GM21529 (cell line): ENCODE data around the gene SIGLEC8.
A peak's percentile ranks its signal among the peaks of the same experiment; 100 is the strongest.
"Not testable (repeated sequence)": the region's sequence is repeated elsewhere in the genome, so short reads cannot be mapped to it uniquely, and the experiment has no call there.

Experiments
- ATAC-seq: cut with Tn5 transposase; IDR thresholded peaks from one replicate; pipeline ENCODE4 v1.9.1; 2021; ENCODE audit not compliant: unreplicated experiment

The SIGLEC8 gene

DNA sequence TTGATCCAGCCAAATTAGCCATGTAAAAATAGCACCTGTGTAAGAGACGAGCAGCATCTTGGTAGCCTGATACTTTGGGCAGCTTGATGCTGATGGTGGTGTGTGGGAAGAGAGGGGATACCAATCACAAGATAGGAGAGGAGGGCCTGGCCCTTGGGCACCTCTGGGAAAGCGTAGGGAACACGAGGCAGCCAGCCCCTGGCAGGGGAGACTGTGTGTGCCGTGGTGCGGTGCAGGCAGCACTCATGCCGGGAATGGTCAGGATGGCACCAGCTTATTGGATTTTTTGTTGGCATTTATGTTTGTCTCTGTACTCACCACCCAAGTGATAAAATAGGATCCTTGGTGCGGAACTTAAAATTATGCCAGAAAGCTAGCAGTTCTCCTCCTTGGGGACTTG, 10.2 kb downstream of the SIGLEC8 start:
- no peak for ATAC-seq

DNA sequence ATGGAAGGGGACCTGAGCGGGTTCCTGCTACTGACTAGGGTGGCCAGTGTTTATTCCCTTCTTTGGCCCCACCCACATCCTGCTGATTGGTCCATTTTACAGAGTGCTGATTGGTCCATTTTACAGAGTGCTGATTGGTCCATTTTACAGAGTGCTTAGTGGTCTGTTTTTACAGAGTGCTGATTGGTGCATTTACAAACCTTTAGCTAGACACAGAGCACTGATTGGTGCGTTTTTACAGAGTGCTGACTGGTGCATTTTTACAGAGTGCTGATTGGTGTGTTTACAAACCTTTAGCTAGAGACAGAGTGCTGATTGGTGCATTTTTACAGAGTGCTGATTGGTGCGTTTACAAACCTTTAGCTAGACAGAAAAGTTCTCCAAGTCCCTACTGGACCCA, 10.7 kb downstream of the SIGLEC8 start:
- not testable (repeated sequence) for ATAC-seq

DNA sequence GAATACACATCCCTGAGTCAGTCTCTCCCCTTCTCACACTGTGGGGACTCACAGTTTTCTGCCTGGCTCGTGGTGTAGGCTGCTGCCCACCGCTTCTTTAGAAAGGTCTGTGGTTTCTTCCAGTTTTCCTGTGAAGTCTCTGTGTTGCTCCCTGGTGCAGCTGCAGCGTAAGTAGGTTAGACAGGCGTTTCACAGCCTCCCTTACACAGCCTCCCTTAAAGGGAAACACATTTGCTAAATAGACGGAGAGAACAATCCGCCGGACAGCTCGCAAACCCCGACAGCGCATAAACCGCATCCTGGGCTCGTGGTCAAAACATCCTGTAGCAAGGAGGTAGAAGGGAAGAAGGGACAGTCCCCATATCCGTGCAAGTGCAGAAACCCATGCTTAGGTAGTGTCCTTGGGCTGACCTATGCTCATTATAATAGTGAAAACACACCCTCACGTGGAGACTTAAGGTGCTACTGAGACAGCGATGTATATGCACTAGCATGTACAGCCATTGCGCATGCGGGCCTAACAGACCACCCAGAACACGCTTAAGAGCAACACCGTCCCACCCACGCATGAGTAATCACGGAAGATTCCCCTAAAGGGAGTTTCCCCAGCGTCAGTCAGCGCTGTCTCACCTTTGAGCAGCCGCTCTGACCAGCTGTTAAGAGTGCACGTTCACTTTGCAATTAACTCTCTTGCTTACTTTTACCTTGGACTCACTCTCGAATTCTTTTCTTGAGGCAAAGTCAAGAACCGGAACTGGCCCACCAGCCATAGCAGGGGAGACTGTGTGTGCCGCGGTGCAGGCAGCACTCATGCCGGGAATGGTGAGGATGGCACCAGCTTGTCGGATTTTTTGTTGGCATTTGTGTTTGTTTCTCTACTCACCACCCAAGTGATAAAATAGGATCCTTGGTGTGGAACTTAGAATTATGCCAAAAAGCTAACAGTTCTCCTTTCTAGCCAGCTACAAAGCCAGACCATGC, 16.6 kb downstream of the SIGLEC8 start:
- ATAC-seq, result peak; percentile 91

DNA sequence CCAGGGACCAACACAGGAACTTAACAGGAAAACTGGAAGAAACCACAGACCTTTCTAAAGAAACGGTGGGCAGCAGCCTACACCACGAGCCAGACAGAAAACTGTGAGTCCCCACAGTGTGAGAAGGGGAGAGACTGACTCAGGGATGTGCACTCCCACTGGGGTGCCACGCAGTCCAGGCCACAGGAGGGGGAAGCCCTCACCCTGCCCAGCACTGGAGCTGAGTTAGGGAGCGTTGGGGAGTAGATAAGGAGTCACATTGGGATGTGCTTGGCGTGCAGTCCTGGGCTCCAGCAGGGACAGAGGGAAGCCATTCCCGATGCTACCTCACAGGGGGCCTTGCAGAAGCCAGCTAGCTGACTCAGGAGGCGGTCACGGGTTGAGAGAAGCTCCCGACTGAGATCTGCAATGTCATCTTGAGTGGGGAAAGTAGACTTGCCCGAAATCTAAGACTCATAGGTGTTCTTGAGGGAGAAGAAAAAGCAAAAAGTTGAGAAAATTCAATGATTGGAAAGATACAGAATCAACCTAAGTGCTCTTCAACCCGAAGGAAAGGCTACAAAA, 17.3 kb downstream of the SIGLEC8 start:
- no peak for ATAC-seq

DNA sequence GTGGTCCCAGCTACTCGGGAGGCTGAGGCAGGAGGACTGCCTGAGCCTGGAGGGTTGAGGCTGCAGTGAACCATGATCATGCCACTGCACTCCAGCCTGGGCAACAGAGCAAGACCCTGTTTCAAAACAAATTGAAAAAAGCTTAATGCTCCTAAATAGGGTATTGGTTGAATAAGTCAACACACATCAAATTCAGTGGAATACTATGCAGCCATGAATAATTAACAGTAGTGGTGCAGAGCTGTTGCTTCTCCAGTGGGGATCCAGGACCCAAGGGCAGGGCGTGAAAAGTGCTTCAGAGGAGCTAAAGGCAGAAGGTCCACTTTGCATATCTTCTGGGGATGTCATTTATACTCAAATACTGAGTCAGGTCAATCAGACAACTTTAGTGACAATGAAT, 18.2 kb downstream of the SIGLEC8 start:
- ATAC-seq, result no peak

DNA sequence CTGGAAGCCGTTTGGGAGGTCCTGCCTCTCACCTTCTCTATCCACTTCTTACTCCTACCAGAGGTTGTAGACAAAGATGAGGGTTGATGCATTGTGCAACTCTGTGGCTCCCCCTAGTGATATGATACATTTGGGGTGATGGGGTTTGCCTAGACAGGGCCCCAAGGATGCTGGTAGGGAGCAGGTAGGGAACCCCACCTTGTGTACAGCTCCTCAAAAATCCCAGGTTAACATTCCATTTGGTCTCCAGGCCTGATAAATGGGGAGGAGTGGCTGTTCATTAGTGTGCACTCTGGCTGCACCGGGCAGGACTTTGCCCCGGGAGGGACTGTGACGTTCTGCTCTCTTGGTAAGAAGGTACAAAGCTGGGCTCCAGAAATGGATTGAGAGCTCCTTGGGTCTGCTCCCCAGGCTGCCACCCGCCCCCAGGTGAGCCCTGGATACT, 19.2 kb downstream of the SIGLEC8 start:
- no peak for ATAC-seq

DNA sequence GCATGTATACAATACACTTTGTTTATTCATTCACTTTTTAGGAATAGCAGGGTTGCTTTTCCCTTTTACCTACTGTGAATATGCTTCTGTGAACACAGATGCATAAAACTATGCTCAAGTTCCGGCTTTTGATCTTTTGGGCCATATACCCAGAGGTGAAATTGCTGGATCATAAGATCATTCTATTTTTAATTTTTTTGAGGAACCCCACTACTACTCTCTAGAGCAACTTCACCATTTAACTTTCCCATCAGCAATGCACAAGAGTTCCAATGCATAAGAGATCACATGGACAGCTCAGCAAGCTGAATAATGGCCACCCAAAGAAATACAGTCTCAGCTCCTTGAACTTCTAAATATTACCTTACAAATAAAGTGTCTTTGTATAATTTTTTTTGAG, 23.8 kb downstream of the SIGLEC8 start:
- ATAC-seq, result no peak

DNA sequence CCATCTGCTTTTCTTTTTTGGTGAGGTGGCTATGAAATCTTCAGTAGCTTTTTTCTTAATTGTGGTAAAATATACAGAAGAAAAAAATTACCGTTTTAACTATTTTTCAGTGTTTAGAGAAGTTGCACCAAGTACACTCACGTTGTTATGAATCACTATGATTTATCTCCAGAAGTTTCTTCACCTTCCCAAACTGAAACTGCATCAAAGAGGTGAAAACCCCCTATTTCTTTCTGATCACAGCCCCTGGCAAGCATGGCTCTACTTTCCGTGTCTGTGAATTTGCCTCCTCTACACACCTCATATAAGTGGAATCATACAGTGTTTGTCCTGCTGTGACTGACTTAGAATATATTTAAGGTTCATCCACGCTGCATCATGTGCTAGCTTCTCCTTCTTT, 25.2 kb downstream of the SIGLEC8 start:
- no peak for ATAC-seq

DNA sequence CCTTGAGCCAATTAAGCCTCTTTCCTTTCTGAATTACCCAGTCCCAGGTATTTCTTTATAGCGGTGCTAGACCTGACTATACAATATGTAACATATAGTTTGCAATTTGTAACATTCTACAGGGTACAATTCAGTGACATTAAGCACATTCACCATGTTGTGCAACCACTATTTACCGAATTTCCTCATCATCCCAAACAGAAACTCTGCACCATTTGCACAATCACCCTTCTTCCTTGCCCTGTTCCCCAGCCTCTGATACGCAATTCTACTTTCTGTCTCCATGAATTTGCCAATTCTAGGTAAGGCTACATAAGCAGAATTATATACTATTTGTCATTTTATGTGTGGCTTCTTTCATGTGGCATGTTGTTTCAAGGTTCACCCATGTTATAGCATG, 27.1 kb downstream of the SIGLEC8 start:
- ATAC-seq, result no peak

DNA sequence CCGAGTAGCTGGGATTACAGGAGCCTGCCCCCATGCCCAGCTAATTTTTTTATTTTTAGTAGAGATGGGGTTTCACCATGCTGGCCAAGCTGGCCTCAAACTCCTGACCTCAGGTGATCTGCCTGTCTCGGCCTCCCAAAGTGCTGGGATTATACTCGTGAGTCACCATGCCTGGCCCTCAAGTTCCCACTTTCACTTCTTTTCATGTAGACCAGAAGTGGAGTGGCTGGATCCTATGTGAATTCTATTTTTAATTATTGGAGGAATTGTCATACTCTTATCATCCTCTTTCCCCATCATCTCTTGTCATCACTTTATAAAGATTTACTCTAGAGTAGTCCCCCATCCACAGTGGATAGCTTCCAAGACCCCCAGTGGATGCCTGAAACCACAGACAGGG, 28.0 kb downstream of the SIGLEC8 start:
- ATAC-seq, result no peak

DNA sequence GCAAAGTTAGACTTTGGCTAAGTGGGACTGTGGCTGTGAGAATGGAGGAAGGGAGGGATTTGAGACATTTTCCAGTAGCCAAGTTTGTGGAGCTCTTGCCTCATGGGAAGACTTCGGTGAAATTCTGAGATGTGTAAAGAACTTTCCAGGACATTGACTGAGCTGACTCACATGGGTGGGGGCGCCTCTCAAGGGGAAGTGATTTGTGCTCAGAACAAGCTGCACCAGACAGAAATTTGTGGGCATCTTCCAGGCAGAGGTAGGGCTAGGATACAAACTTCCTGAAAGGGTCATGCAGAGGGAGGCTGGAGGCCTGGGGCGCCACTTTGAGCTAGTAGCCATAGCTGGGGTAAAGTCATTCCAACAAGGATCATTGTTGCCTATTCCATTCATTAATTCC, 31.1 kb downstream of the SIGLEC8 start:
- no peak for ATAC-seq

DNA sequence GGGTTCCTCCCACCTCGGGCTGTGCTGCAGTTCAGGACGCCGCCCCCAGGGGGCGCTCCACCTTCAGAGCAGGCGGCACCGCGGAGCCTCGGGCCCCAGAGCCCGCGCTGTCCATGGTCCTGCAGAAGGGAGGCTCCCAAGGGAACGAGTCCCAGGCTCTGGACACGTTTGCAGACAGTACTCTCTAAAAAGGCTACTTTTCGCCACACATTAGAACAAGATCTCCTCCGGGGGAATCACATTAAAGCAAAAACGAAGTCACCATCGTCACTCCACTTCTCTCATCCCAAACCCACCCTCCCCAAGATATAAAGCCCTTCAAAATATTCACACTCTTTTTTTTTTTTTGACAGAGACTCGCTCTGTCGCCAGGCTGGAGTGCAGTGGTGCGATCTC, 36.2 kb downstream of the SIGLEC8 start:
- ATAC-seq, result no peak

DNA sequence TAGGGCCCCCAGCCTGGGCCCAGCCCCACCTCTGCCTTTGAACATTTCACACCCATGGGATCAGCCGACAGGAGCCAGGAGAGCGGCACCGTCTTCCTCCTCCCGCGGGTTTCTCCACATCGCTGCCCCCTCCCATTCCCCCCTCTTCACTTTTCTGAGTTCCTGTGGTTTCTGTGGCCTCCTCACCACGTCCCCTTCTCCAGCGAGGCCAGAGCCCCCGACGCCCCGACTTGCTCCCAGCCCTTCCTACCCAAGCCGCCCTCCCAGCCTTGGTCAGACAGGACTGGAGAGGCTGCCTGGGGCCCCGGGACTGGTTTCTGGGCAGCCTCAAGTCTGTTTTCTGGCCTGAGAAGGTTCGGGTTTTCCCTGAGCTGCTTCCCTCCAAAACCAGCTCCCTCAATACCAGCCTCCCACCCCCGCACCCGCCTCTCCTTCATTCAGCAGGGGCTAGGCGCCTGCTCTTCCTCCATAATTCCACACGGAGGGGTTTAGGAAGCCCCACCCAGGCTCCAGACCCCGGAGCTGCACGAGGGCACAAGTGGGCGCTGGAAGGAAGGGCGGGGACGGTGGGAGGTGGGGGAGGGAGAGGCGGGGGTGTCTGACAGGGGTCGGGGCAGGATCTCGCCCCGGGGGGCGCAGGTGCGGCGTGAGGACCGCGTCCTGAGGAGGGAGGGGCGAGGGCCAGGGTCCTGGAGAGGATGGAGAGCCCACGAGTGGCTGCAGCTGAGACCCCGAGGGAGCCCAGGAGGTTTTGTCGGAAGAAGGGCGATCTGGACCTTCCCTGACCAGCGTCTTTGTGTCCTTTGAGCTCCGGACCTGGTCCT, 36.8 kb downstream of the SIGLEC8 start:
- ATAC-seq, result no peak

DNA sequence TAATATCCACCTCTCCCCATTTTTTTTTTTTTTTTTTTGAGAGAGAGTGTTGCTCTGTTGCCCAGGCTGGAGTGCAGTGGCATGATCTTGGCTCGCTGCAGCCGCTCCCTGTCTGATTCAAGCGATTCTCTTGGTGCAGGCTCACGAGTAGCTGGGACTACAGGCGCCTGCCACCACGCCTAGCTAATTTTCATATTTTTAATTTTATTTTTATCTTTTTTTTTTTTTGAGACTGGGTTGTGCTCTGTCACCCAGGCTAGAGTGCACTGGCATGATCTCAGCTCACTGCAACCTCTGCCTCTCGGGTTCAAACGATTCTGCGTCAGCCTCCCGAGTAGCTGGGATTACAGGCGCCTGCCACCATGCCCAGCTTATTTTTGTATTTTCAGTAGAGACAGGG, 37.7 kb downstream of the SIGLEC8 start:
- ATAC-seq, result not testable (repeated sequence)

DNA sequence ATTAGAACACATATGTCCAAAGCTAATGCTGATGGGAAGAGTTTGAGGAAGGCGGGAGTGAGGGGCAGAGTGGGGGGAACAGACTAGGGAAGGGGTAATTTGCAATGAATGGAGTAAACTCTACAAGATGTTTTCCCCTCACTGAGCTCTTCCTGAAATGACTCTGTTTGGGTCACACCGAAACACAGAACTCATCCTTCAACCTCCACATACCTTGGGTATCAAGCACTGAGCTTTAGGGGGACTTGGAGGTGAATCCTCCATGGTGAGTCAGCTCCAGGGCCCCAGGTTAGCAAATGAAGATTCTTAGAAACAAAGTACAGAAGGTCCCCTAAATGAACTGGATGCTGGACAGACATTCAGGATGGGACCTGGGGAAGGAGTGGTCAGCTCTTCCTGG, 39.5 kb downstream of the SIGLEC8 start:
- no peak for ATAC-seq

DNA sequence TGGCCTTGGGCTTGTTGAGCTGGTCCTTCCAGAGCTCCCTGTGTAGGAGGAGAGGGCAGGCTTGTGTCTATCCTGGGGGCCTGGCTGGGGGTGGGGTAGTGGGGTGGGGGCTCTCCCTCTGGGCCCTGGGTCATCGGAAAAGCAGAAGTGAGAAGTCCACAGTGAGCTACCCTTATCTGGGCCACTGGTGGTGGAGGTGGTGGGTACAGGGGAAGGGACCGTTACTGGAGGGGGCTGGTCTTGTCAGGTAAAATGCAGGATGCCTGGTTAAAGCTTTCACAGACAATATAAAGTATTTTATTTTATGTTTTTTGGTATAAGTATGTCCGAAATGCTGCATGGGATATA, 40.5 kb downstream of the SIGLEC8 start:
- ATAC-seq, result peak; percentile 34

DNA sequence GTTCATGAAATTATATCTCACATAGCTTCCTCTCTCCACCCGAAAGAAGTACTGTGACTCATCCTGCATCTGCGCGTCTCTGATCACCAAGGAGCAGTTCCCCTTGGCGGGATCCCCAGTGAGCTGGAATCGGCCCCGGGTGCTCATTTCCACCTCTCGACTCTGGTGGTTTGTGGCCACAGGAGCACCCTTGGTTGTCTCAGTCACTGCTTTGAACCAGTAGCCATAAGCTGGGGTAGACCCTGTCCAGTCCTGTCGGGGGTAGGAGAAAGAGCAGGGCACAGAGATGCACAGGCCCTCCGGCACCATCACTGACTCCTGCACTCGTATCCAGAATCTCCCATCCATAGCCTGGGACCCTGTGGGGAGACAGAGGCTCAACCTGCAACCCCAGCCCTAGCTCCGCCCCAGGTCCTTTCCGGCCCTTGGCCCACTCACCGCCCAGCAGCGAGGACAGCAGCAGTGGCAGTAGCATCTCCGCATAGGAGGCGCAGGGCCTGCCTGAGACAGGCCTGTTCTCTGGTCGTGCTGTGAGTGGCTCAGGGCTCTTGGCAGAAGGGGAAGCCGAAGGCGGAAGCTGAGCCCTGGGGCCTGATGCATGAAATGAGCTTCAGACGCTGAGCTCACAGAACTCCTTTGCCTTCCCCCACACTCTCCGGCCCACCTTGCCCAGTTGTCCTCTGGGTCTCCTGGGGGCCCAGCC, 41.0 kb downstream of the SIGLEC8 start, which contains the start of gene SIGLEC10:
Gene SIGLEC10 (minus strand): TSS at position 536 of the 703 bp plus-strand sequence. CDS start 61 bp downstream, at position 475.
- ATAC-seq, result peak; percentile 61

DNA sequence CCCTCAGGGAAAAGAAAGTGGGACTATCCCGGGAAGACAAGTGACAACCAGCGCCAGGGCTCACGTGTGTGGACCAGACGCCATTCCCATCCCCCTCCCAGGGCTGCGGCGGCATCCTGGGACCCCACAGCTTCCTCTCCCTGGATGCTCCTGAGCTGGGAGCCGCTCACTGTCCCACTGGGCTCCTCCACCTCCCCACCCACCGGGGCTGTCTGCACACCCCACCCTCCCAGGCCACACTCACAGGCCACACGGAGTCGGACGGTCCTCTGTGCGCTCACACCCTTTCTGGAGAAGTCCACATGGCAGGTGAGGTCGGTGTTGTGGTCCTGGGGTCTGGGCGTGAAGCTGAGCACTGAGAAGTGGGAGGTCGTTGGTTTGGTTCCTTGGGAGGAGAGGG, 41.8 kb downstream of the SIGLEC8 start:
- not testable (repeated sequence) for ATAC-seq

DNA sequence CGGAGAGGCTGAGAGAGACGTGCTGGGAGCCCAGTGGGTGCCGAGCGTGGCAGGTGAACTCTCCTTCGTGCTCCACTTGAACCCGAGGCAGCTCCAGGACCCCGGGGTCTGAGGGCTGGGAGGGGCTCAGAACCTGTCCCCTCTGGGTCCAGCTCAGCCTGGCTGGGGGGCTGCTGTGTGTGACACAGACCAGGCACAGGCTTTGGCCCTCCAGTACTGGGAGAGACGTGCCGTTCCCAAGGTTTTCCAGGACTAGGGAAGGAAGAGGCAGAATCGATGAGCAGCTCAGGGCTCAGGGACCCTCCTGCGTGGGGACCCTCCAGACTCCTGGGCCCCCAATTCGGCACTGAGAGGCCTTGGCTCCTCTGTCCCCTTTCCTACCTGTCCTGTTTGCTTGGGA, 43.1 kb downstream of the SIGLEC8 start:
- no peak for ATAC-seq

DNA sequence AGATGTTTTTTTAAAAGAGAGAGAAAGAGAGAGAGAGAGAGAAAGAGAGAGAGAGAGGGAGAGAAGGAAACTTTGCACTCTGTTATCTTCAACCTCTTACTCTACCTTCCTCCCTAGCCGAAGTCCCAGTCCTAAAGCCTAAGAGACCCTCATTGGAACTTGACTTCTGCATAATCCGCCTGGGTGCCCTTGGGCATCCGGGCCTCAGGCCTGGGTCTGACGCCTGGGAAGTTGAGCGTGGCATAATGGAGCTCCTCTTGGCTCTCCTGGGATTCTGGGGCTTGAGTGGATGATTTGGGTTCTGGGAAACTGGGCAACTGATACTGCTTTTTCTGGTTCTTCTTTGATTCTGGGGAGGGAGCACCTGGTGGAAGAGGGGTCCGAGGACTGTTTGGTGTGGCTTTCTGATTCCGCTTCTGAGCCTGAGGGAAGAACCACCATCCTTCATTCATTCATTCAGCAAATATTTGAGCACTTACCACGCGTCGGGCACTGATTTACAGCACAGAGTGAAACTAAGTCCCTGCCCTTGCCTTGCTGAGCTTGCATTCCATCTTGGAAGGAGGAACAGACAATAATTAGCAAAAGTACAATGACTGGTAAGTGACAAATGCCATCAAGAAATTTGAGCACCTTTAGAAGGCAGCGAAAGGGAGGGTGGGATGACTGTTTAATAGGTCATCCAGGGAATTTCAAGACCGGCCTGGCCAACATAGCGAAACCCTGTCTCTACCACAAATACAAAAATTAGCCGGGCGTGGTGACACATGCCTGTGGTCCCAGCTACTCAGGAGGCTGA, 47.1 kb downstream of the SIGLEC8 start:
- ATAC-seq, result no peak
